ENCODE data around the gene CAMK1. TPM values are rescaled to one million over a fixed set of nuclear protein-coding genes. Genes with fewer than 3 reads are reported as not detected.

The CAMK1 gene
- total RNA-seq, 1 experiment from 2014 or later = 44.1 TPM

DNA sequence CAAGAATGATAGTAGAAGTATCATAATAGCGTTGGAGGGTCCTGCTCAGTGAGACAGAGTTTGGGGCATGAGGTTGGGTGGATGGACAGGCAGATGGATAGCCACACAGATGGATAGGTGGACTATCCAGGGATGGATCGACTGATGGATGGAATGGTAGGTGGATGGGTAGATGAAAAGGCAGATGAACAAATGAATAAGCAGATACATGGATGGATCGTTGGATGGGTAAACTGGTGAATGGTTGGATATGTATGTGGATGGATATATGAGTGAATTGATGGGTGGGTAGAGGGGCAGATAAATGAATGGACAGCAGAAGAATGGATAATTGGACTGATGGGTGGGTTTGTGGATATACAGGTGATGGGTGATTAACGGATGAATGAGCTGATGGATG lies 56.6 kb downstream of the CAMK1 start:
- DNase-seq (ENCODE audit: low read depth) = no peak

DNA sequence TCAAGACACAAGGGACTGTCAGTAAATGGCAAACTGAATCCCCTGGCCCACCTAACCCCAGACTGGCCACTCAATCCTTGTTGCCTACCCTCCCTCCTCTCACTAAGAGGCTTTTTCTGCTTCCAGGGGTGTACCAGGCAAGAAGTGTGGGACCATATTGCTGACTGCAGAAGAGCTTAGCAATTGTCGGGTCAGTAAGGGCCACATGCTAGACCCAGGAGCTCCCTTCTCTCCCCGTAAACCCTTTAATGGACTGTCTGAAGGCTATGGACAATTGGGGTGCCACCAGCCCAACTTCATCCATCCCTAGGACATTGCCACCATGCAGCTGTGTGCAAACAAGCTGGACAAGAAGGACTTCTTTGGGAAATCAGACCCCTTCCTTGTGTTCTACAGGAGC lies 57.3 kb downstream of the CAMK1 start:
- no peak for DNase-seq (ENCODE audit: low read depth)

DNA sequence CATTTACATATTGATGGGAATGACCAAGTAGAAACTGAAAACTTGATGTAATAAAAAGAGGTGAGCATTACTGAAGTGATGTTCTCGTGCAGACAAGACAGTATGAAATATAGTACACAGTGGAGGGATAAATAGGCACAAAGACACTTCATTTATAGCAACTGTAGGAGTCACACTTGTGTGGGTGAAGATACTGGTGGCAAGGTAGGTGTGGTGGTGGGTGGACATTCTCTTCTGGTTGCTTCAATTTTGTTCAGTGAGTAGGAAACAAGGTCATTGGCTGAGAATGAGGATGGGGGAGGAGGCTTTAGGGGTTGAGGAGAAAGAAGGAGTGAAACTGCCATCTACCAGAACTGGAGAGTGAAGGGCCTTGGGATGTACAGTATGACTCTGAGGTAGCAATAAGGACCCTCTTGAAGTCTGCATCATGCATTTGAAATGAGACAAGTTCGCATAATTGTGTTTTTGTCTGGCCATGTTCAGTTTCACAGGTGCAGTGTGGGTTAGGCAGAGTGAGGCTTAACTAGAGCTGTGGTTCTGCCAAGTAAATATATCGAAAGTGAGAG lies 59.5 kb downstream of the CAMK1 start:
- DNase-seq (ENCODE audit: low read depth) = no peak

Other genes with a start within 250 kb of the CAMK1 start
- not detected in 2 replicates for gene LHFPL4, start 216.1 kb downstream of the CAMK1 start, total RNA-seq (2014; rRNA removed; shearing (Covaris generic))
- 45.8 and 49.4 TPM in 2 replicates for gene MTMR14, start 120.4 kb downstream of the CAMK1 start, total RNA-seq (2014; rRNA removed; shearing (Covaris generic))
- not detected in 2 replicates for gene CPNE9, start 66.1 kb downstream of the CAMK1 start, total RNA-seq (2014; rRNA removed; shearing (Covaris generic))
- 19.9 and 22.9 TPM in 2 replicates for gene BRPF1, start 38.2 kb downstream of the CAMK1 start, total RNA-seq (2014; rRNA removed; shearing (Covaris generic))
- gene OGG1, start 20.0 kb downstream of the CAMK1 start, total RNA-seq (2014; rRNA removed; shearing (Covaris generic)) = 27.8 and 30.9 TPM in 2 replicates
- 91.5 and 104 TPM in 2 replicates for gene TADA3, start 22.5 kb upstream of the CAMK1 start, total RNA-seq (2014; rRNA removed; shearing (Covaris generic))
- gene ARPC4, start 23.1 kb upstream of the CAMK1 start, total RNA-seq (2014; rRNA removed; shearing (Covaris generic)) = 295 and 306 TPM in 2 replicates
- 1.4 and 2.3 TPM in 2 replicates for gene TTLL3, start 40.3 kb upstream of the CAMK1 start, total RNA-seq (2014; rRNA removed; shearing (Covaris generic))
- gene RPUSD3, start 74.1 kb upstream of the CAMK1 start, total RNA-seq (2014; rRNA removed; shearing (Covaris generic)) = 36.5 and 46.0 TPM in 2 replicates
- 0.14 TPM in 1 of 2 replicates, not detected in the other for gene CIDEC, start 110.3 kb upstream of the CAMK1 start, total RNA-seq (2014; rRNA removed; shearing (Covaris generic))
- gene JAGN1, start 120.7 kb upstream of the CAMK1 start, total RNA-seq (2014; rRNA removed; shearing (Covaris generic)) = 34.1 and 45.6 TPM in 2 replicates
- 0.66 TPM in 1 of 2 replicates, not detected in the other for gene IL17RE, start 132.9 kb upstream of the CAMK1 start, total RNA-seq (2014; rRNA removed; shearing (Covaris generic))
- gene IL17RC, start 147.2 kb upstream of the CAMK1 start, total RNA-seq (2014; rRNA removed; shearing (Covaris generic)) = 11.9 and 12.0 TPM in 2 replicates
- 0.27 and 1.6 TPM in 2 replicates for gene CRELD1, start 163.9 kb upstream of the CAMK1 start, total RNA-seq (2014; rRNA removed; shearing (Covaris generic))
- gene PRRT3, start 182.5 kb upstream of the CAMK1 start, total RNA-seq (2014; rRNA removed; shearing (Covaris generic)) = 1.0 and 1.3 TPM in 2 replicates
- 41.2 and 73.5 TPM in 2 replicates for gene EMC3, start 216.9 kb upstream of the CAMK1 start, total RNA-seq (2014; rRNA removed; shearing (Covaris generic))

All from HT1080 (cell line).